Stimulated activated memory B cell treated with anti-CD40 and anti-IgM and Interleukin-4, amounts not matched to agents 10 μg/mL and 1 μg/mL and 100 μg/mL, for 72 hours (primary cell): Measurements from ENCODE around the gene PRSS21.

ENCODE experiments used
- ATAC-seq: fragments of 150-1000 bp; cut with Tn5 transposase; 2 replicates; pipeline ENCODE4 v1.10.0; 2021
- H3K27ac Mint-ChIP-seq: one replicate; pipeline ENCODE4 v1.8.0; 2022; ENCODE audit warnings: mild to moderate bottlenecking, mixed read lengths
- H3K27me3 Mint-ChIP-seq: one replicate; pipeline ENCODE4 v1.8.0; 2022; ENCODE audit warnings: mixed read lengths
- H3K36me3 Mint-ChIP-seq: one replicate; pipeline ENCODE4 v1.8.0; 2022; ENCODE audit warnings: mixed read lengths
- H3K4me1 Mint-ChIP-seq: one replicate; pipeline ENCODE4 v1.8.0; 2022; ENCODE audit warnings: mixed read lengths
- H3K4me3 Mint-ChIP-seq: one replicate; pipeline ENCODE4 v1.8.0; 2022; ENCODE audit warnings: mild to moderate bottlenecking, moderate library complexity, mixed read lengths
- H3K9me3 Mint-ChIP-seq: one replicate; pipeline ENCODE4 v1.8.0; 2022; ENCODE audit warnings: mixed read lengths

The PRSS21 gene

DNA sequence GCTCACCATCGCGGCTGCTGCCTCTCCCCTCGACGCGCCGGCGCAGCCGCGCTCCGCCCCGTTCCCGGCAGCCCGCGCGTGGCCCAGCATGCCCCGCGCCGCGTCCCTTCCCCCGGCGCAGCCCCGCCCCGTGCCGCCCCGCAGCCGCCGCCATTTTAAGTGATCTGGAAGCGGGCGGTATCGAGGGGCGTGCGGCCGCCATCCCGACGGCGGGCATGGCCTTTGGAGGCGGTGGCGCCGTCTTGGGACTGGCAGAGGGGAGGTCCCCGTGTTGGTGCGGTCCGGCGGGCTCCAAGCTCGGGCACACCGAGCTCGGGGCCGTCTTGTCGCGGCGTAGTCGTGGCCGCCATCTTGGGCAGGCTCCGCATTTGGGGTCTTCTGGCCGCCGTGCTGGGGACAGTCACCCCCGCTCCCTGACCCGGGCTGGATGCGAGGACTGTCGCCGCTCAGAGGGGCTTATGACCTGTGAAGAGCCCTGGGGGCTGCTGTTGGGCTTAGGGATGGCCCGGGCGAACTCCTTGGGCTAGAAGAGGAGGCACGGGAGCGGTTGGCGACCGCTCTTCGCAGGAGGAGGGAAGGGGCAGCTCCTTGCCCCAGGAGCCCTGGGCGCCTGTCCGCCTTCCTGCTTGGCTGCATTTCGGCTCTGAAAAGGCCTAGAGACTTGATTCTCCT, 39.7 kb upstream of the PRSS21 start, which contains the start of gene ELOB:
Gene ELOB, minus strand, starts transcription at position 50 of the 672 bp plus-strand sequence. Its CDS starts 41 bp downstream, at position 9.
- Mint-ChIP-seq H3K27me3 (no peaks in the 10 kb centered on the region), H3K36me3 (peaks cover 8% of the 10 kb centered on the region), H3K27ac (peak within 1 kb of the TSS; percentile 99), H3K4me1 (peaks cover 40% of the 10 kb centered on the region), H3K4me3 (peak within 1 kb of the TSS; percentile 91), H3K9me3 (no peaks in the 10 kb centered on the region)
- ATAC-seq, result peak; percentile 94

DNA sequence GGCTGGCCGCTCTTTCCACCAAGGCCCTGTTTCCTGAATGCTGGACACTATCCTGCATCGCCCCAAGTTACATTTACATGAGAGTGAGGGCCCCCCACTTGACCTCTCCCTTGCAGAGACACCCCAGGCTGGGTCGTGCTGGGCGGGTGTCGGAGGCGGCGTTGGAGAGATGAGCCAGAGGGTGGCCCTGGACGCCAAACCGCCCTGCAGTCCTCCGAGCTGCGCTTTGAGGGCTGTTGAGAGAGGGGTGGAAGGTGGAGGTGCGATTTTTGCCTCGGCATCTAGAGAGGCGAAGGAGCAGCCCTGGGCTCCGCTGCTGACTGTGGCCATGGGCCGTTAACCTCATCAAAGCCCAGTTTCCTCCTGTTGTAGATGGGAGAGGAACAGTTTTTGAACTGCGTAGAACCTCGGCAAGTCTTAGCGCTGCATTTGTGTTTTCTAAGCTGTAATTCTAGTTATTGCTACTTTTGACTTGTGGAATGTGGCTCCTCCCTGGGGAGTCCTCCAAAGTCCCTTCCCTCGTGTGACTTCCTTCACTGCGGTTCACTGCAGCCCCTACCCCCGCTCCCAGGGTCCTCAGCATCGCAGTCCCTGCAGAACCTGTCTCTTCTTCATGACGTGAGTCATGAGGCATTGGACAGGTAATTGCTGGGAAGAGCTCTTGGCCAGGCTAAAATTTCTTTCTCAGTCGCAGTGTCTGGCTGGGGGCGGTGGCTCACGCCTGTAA, 39.0 kb upstream of the PRSS21 start:
- Mint-ChIP-seq H3K4me1 (peaks cover 33% of the 10 kb centered on the region), H3K27me3 (no peaks in the 10 kb centered on the region), H3K36me3 (peaks cover under 1% of the 10 kb centered on the region), H3K9me3 (no peaks in the 10 kb centered on the region), H3K27ac (peak overlapping the region; percentile 99), H3K4me3 (peak overlapping the region; percentile 91)
- peak; percentile 40 for ATAC-seq

DNA sequence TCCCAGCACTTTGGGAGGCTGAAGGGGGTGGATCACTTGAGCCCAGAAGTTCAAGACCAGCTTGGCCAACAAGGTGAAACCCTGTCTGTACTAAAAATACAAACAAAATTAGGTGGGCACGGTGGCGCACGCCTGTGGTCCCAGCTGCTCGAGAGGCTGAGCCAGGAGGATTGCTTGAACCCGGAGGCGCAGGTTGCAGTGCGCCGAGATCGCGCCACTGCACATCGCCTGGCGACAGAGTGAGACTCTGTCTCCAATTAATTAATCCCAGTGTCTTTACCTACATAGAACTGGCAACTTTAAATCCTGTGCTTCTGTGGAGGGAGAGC, 38.4 kb upstream of the PRSS21 start:
- Mint-ChIP-seq H3K27me3 (no peaks in the 10 kb centered on the region), H3K36me3 (no peaks in the 10 kb centered on the region), H3K4me1 (peaks cover 33% of the 10 kb centered on the region), H3K27ac (peak overlapping the region; percentile 99), H3K4me3 (peak overlapping the region; percentile 91), H3K9me3 (no peaks in the 10 kb centered on the region)
- ATAC-seq, result no peak

DNA sequence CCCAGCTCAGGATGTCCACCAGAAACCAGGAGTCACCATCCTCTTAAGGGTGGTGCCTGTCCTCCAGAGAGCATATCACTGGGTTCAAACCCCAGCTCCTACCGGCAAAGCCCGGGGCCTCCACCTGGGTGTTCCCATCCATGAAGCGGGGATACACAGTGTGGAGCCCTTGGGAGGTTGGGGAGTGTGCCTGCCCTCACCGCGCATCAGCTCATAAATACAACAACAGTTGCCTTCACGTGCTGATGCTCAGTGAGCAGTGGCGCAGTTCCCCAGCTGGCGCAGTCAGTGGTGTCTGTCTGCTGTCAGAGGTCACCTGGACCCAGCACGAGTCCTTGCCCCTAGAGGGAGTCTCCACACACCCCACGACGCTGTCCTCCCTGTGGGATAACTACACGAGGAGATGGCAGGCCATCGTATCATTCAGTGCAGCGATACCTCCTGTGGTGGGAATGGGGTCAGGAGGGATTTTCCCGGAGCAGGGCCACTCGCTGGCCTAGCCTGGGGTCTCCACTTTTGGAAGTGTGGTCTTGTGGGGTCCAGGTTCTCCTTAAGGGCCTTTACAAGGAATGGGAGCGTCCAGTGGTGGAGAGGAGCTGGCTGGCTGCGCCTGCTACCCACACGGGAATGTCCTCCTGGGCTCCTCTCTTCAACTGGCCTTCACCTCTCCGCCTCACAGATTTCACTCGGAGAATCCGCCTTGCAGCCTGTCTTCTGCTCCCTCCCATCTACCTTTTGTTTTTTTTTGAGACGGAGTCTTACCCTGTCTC, 37.7 kb upstream of the PRSS21 start:
- Mint-ChIP-seq H3K36me3 (no peaks in the 10 kb centered on the region), H3K4me1 (peaks cover 29% of the 10 kb centered on the region), H3K27me3 (no peaks in the 10 kb centered on the region), H3K4me3 (no peak overlapping the region), H3K9me3 (no peaks in the 10 kb centered on the region), H3K27ac (no peak overlapping the region)
- no peak for ATAC-seq

DNA sequence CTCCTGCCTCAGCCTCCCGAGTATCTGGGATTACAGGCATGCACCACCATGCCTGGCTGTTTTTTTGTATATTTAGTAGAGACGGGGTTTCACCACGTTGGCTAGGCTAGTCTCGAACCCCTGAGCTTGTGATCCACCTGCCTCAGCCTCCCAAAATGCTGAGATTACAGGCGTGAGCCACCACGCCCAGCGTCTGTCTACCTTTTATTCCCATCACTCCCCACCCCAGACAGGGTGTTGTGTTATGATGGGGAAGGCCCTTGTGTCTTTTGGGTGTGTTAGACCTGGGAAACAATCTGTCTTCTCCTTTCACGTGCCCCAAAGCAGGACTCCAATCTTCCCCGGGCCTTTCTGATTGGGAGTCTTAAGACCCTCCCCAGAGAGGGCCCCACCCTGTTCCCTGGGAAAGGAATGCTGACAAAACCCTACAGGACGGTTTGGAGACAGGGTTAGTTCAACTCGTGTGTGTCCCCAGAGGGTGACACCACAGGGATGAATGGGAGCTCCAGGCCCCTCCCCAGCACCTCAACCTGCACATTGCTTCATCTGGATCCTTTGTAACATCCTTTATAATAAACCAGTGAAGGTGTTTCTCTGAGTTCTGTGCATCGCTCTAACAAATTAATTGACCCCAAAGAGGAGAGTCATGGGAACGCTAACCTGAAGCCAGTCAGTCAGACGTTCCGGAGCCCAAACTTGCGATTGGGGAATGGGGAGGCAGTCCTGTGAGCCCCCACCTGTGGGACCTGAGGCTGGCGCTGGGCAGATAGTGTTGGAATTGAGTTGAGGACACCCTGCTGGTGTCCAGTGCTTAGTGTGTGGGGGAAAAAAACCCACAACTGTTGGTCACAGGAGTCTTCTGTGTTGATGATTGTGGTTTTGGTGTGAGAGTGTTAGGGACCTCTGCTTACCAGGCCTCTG, 36.8 kb upstream of the PRSS21 start:
- no peak for ATAC-seq
- Mint-ChIP-seq H3K4me3 (no peak overlapping the region), H3K27ac (no peak overlapping the region), H3K27me3 (no peaks in the 10 kb centered on the region), H3K4me1 (peaks cover 34% of the 10 kb centered on the region), H3K9me3 (no peaks in the 10 kb centered on the region), H3K36me3 (no peaks in the 10 kb centered on the region)

DNA sequence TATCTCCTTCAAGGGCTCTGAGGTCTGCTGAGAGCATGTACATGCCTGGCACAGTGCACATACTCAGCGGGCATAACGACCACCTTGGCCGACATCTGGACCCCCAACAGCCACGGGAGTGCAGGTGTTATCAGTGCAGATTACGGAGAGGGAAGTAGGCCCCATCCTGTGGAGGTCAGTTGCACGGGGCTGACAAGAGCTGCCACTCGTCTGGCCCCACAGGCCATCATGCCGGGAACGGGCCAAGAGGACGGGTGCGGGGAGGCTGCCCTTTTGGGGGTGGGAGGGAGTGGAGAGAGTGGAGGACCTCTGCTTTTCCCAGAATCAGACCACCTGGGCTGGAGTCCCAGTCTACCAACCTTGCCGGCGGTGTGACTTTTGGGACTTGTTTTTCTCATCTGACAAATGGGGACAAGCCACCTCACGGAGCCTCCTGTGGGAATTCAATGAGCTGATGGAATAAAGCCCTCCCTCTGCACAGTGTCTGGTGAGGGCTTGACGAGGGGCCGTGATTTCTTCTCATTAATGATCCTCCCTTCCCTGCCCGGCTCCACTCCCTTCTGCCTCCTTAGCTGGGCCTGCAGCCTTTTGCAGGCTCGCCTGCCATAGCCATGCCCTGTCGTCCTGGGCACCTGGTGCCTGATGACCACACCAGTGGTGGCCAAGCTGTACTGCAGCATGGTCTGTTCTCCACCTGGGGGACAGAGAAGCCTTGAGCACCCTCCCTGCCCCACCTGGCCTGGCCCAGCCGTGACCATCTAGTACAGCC, 34.3 kb upstream of the PRSS21 start:
- Mint-ChIP-seq H3K4me1 (peaks cover 28% of the 10 kb centered on the region), H3K27me3 (peaks cover 14% of the 10 kb centered on the region), H3K4me3 (no peak overlapping the region), H3K27ac (no peak overlapping the region), H3K9me3 (no peaks in the 10 kb centered on the region), H3K36me3 (no peaks in the 10 kb centered on the region)
- no peak for ATAC-seq

DNA sequence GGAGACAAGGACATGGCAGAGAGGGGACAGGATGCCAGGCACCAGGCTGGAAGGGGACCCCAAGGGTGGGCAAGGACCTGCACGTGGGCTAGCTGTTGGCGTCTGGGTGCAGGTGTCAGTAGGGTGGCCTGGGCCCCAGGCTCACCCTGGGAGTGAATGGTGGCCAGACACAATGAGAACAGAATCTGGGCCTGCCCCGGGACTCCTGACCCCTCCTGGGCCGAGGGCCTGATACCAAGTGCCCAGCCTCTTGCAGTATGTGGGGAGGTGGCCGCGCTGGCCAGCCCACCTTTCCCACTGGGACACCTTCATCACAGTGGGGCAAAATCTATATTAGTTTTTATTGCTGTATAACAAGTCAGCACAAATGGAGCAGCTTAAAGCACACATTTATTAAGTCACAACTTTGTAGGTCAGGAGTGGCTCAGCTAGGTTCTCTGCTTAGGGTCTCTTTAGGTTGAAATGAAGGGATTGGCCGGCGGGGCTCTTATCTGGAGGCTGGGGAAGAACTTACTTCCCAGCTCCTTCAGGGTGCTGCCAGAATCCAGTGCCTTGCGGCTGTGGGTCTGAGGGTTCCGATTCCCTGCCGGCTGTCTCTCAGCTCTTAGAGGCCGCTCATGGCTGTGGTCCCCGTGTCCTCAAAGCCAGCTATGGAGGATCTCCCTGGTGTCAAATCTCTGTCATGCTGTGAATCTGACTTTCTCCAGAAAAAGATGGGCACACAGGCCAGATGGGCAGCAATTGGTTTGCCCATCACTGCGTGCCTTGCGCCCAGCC, 33.3 kb upstream of the PRSS21 start:
- no peaks in the 10 kb centered on the region for H3K9me3 Mint-ChIP-seq
- H3K27ac Mint-ChIP-seq, result peak overlapping the region; percentile 76
- peaks cover 18% of the 10 kb centered on the region for H3K4me1 Mint-ChIP-seq
- no peaks in the 10 kb centered on the region for H3K36me3 Mint-ChIP-seq
- ATAC-seq, result no peak
- H3K27me3 Mint-ChIP-seq, result peaks cover 23% of the 10 kb centered on the region
- peak overlapping the region; percentile 46 for H3K4me3 Mint-ChIP-seq

DNA sequence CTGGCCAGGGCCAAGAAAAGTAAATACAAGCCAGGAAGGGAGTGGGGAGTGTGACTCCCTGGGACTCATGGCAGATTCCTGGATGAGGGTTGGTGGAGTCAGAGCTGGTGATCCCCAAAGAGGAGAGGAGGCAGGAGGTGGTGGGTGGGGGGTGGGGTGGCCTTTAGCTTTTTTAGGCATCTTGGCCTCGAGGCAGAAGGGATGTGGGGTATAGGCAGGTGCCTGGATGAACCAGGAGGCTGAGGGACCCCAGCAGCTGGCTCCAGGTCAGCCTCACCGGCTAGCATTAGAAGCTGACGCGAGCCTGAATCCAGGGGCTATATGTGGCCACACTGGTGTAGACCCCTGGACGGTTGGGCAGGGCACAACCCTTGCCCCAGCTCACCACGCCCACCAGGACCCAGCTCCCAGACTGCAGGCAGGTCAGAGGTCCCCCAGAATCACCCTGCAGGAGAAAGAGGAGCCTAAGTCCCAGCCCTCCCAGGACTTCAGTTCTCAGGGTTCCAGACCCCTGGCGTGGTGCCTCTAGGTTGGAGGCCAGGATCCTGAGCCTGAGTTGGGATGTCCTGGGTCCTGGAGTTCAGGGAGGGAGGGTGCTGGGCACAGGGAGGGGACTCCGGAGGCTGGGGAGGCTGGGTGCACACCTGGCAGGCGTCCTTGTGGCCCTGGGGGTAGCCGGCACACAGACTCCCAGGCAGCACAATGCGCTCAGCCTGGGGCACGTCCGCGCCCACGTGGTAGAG, 32.5 kb upstream of the PRSS21 start:
- Mint-ChIP-seq H3K27me3 (peaks cover 23% of the 10 kb centered on the region), H3K4me1 (peaks cover 15% of the 10 kb centered on the region), H3K36me3 (no peaks in the 10 kb centered on the region), H3K9me3 (no peaks in the 10 kb centered on the region), H3K27ac (peak overlapping the region; percentile 76), H3K4me3 (peak overlapping the region; percentile 81)
- ATAC-seq, result no peak

DNA sequence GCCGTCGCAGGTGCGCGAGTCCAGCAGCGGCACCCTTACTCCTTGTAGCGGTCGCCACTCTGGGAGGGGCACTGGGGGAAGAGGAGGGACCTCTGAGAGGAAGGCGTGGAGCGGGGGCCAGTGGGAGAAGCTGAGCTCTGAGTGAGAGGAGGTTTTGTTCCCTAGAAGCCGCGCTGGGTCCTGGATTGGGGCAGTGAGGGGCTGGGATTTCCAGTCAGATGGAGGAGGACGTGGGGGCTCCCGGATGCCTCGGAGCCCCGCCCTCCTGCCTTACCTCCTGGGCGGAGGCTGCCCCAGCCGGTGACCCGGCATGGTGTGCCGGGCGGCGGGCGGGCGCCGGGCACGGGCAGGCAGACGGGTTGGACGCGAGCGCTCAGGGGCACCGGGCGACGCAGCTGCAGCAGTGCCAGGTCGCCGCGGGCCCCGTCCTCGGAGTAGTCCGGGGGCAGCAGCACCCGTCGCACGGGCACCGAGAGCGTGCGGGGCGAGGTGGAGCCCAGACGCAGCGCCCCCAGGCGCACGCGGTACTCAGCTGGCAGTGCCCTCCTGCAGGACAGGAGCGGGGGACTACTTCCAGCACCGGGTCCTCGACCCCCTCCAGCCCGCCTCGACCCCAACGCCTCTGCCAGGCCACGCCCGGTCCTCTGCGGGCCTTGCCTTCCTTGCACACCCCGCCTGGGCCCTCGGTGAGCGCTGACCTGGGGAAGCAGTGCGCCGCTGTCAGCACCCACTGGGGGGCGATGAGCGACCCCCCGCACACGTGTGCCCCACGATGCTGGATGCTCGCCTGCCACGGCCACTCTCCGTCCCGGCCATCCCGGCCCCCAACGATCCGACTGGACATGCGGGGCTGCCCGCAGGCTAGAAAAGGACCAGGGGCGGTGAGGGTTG, 31.7 kb upstream of the PRSS21 start:
- H3K27me3 Mint-ChIP-seq, result peaks cover 28% of the 10 kb centered on the region
- H3K36me3 Mint-ChIP-seq, result no peaks in the 10 kb centered on the region
- peaks cover 10% of the 10 kb centered on the region for H3K4me1 Mint-ChIP-seq
- no peaks in the 10 kb centered on the region for H3K9me3 Mint-ChIP-seq
- peak overlapping the region; percentile 76 for H3K27ac Mint-ChIP-seq
- H3K4me3 Mint-ChIP-seq, result peak overlapping the region; percentile 81
- ATAC-seq, result peak; percentile 50

DNA sequence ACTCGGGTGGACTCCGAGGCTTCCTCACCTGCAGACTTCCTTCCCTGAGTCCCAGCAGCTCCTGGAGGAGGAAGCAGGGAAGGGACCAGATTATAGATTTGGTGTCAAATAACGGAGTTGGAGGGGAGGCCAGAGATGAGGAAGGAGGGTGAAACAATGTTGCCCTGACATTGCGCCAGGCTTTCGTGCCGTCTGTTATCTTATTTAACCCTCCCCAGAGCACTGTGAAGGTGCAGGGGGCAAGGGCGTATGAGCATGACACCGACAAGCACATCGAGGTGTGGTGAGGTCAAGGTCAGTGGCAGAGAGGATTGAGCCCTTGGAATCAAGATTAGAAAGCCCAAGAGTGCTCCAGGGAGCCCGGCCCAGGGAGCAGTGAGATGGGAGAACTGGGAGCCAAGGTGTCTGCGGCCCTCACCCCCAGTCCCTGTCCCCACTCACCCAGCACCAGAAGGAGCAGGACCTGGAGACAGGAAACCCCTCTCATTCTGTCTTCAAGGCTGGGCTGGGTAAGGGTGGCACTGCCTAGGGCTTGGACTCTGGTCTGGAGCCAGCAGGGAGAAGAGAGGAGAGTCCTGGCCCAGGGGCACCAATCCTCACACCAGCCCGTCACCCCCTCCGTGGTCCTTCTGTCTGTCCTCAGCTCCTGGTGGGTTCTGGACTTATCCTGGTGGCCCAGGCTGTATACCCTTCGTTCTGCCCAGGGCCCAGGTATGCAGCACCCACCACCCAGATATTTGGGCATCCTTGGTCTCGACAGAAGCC, 30.8 kb upstream of the PRSS21 start:
- Mint-ChIP-seq H3K4me3 (no peak overlapping the region), H3K36me3 (no peaks in the 10 kb centered on the region), H3K4me1 (peaks cover 10% of the 10 kb centered on the region), H3K27me3 (peaks cover 37% of the 10 kb centered on the region), H3K27ac (no peak overlapping the region), H3K9me3 (no peaks in the 10 kb centered on the region)
- no peak for ATAC-seq

DNA sequence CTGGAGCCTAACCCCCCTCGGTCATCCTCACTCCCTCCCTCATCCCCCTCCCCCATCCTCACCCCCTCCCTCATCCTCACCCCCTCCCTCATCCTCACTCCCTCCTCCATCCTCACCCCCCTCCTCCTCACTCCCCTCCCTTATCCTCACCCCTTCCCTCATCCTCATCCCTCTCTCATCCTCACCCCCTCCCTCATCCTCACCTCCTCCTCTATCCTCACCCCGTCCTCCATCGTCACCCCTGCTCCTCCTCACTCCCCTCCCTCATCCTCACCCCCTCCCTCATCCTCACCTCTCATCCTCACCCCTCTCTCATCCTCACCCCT, 30.2 kb upstream of the PRSS21 start:
- H3K36me3 Mint-ChIP-seq, result no peaks in the 10 kb centered on the region
- H3K4me3 Mint-ChIP-seq, result no peak overlapping the region
- no peaks in the 10 kb centered on the region for H3K9me3 Mint-ChIP-seq
- H3K27ac Mint-ChIP-seq, result no peak overlapping the region
- ATAC-seq, result no peak
- H3K27me3 Mint-ChIP-seq, result peaks cover 43% of the 10 kb centered on the region
- peaks cover 10% of the 10 kb centered on the region for H3K4me1 Mint-ChIP-seq

DNA sequence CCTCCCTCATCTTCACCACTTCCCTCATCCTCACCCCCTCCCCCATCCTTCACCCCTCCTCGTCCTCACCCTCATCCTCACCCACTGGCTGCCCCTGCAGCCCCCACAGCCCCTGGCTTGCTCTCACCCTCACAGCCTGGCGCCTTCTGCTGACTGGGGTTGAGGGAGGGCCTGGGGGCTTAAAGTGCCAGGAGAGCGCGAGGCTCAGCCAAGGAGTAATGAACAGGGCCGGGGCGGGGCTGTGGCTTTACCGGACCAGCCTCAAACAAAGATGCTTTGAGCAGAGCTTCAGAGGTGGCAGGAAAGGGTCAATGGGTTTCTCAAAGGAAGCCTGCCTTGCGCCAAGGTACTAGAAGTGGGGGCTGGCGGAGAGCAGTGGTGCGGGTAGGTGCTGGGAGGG, 29.6 kb upstream of the PRSS21 start, which contains the start of gene PRSS33:
Gene PRSS33, minus strand, starts transcription at position 155 of the 400 bp plus-strand sequence. CDS start 1,013 bp downstream, outside the sequence.
- no peak for ATAC-seq
- H3K4me1 Mint-ChIP-seq, result peaks cover 10% of the 10 kb centered on the region
- H3K36me3 Mint-ChIP-seq, result no peaks in the 10 kb centered on the region
- peaks cover 49% of the 10 kb centered on the region for H3K27me3 Mint-ChIP-seq
- H3K4me3 Mint-ChIP-seq, result no peak within 1 kb of the TSS
- H3K9me3 Mint-ChIP-seq, result no peaks in the 10 kb centered on the region
- no peak within 1 kb of the TSS for H3K27ac Mint-ChIP-seq
